ENCODE data around the gene DCDC1.

DNA sequence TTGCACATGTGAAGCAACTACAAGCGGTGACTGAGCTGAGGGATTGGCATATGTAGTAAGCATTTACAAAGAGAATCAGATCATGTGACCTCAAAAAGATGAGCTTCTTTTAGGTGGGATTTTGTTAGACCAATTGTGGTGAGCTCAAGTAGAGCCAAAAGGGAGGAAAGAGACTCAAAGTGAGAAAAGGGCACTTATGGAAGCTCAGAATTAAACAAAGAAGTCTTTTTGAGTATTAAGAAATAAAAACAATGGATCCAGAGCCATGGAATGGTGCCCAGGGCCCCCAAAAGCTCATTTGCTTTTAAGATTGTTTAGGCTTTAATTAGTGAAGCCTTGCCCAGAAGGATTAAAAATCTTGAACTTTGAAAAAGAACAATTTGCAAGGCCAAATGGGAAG is 536.7 kb downstream of the DCDC1 start:
- TF ChIP-seq CTCF (conservative IDR thresholded peaks at IDR 0.05) (no peak), ZFX (IDR thresholded peaks at IDR 0.05) (no peak)

Data from C4-2B (cell line).